Measurements from ENCODE around the gene FARS2.
"Not testable (repeated sequence)": the region's sequence is repeated elsewhere in the genome, so short reads cannot be mapped to it uniquely, and the experiment has no call there.

The FARS2 gene

DNA sequence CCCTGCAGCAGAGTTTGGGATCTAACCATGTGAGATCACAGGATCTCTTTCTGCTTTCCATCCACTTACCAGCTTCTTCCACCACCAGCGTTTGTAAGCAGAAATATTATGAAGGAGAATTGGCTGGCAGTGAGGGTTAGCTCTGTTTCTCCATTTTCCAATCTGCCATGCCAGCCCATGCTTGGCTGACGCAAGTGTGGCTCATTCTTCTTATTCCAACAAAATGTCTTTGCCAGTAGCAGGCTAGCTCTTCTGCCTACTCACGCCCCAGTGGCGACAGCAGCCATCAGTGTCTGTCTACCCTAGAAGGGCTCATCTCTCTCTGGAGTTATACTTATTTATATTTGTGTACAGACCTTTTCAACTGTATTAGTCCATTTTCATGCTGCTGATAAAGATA is 286.2 kb downstream of the FARS2 start:
- H3K27me3 ChIP-seq (ENCODE audit: control insufficient read depth in 2 of 2, insufficient read depth in 2 of 2, low read length in 2 of 2): no peaks in the 10 kb centered on the region
- H3K27ac ChIP-seq (ENCODE audit: low read depth in 2 of 2, low read length in 2 of 2): no peak overlapping the region
- peaks cover 0 to 6% of the 10 kb centered on the region in 2 donors for H3K36me3 ChIP-seq (ENCODE audit: control insufficient read depth in 2 of 2, insufficient read depth in 2 of 2, low read length in 2 of 2)
- no peak overlapping the region for H3K9ac ChIP-seq (ENCODE audit: low read depth in 1 of 2, low read length in 2 of 2)
- no peak overlapping the region for H3K4me3 ChIP-seq (ENCODE audit: low read length in 2 of 2)
- H3K9me3 ChIP-seq (ENCODE audit: control insufficient read depth in 2 of 2, low read length in 2 of 2): no peaks in the 10 kb centered on the region
- no peaks in the 10 kb centered on the region for H3K4me1 ChIP-seq (ENCODE audit: control insufficient read depth in 2 of 2, insufficient read depth in 2 of 2, low read length in 2 of 2)

GRCh38 chr6:5550631-5551030 is 289.3 kb downstream of the FARS2 start:
- Histone ChIP-seq H3K27ac (ENCODE audit: low read depth in 2 of 2, low read length in 2 of 2) (no peak overlapping the region), H3K9ac (ENCODE audit: low read depth in 1 of 2, low read length in 2 of 2) (no peak overlapping the region), H3K27me3 (ENCODE audit: control insufficient read depth in 2 of 2, insufficient read depth in 2 of 2, low read length in 2 of 2) (no peaks in the 10 kb centered on the region), H3K4me1 (ENCODE audit: control insufficient read depth in 2 of 2, insufficient read depth in 2 of 2, low read length in 2 of 2) (no peaks in the 10 kb centered on the region), H3K9me3 (ENCODE audit: control insufficient read depth in 2 of 2, low read length in 2 of 2) (no peaks in the 10 kb centered on the region), H3K36me3 (ENCODE audit: control insufficient read depth in 2 of 2, insufficient read depth in 2 of 2, low read length in 2 of 2) (peaks cover 0 to 3% of the 10 kb centered on the region in 2 donors), H3K4me3 (ENCODE audit: low read length in 2 of 2) (no peak overlapping the region)

DNA sequence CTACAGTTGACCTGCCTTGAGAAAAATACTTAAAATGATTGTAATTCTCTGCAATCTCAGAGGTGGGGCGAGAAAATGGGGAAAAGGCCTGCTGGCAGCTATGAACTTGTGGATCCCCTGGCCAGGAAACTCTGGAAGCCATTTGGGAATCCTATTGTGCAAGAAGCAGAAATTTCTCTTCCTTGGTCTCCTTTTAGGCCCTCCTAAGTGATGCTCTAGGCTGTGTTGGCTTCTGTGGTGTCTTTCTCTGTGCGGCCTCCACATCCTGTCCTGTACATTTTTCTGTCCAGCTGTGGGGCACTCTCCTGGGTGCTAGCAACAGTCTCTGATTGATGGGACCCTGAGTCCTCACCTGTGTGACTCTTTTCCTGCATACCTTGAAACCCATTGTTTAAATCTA is 290.9 kb downstream of the FARS2 start:
- Histone ChIP-seq H3K4me1 (ENCODE audit: control insufficient read depth in 2 of 2, insufficient read depth in 2 of 2, low read length in 2 of 2) (no peaks in the 10 kb centered on the region), H3K9ac (ENCODE audit: low read depth in 1 of 2, low read length in 2 of 2) (no peak overlapping the region), H3K9me3 (ENCODE audit: control insufficient read depth in 2 of 2, low read length in 2 of 2) (no peaks in the 10 kb centered on the region), H3K4me3 (ENCODE audit: low read length in 2 of 2) (no peak overlapping the region), H3K27ac (ENCODE audit: low read depth in 2 of 2, low read length in 2 of 2) (no peak overlapping the region), H3K36me3 (ENCODE audit: control insufficient read depth in 2 of 2, insufficient read depth in 2 of 2, low read length in 2 of 2) (peaks cover 0 to 3% of the 10 kb centered on the region in 2 donors), H3K27me3 (ENCODE audit: control insufficient read depth in 2 of 2, insufficient read depth in 2 of 2, low read length in 2 of 2) (no peaks in the 10 kb centered on the region)

DNA sequence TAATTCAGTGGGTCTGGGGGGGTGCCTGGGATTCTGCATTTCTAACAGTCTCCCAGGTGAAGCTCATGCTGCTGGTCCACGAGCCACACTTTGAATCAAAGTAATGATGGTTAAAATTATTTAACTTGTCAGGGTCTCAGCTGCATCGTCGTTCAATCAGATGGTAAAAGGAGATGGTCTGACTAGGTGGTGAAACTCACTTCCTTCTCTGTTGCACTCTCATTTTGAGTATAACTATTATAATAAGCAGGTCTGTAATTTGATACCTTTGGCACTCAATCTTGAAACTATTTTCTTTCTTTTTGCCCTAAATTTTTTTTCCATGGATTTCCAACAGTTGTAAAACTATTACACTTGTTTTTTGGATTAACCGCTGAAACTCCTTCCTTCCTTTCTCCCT is 292.5 kb downstream of the FARS2 start:
- Histone ChIP-seq H3K9ac (ENCODE audit: low read depth in 1 of 2, low read length in 2 of 2) (no peak overlapping the region), H3K36me3 (ENCODE audit: control insufficient read depth in 2 of 2, insufficient read depth in 2 of 2, low read length in 2 of 2) (no peaks in the 10 kb centered on the region), H3K27me3 (ENCODE audit: control insufficient read depth in 2 of 2, insufficient read depth in 2 of 2, low read length in 2 of 2) (no peaks in the 10 kb centered on the region), H3K9me3 (ENCODE audit: control insufficient read depth in 2 of 2, low read length in 2 of 2) (no peaks in the 10 kb centered on the region), H3K4me3 (ENCODE audit: low read length in 2 of 2) (no peak overlapping the region), H3K4me1 (ENCODE audit: control insufficient read depth in 2 of 2, insufficient read depth in 2 of 2, low read length in 2 of 2) (no peaks in the 10 kb centered on the region), H3K27ac (ENCODE audit: low read depth in 2 of 2, low read length in 2 of 2) (no peak overlapping the region)

DNA sequence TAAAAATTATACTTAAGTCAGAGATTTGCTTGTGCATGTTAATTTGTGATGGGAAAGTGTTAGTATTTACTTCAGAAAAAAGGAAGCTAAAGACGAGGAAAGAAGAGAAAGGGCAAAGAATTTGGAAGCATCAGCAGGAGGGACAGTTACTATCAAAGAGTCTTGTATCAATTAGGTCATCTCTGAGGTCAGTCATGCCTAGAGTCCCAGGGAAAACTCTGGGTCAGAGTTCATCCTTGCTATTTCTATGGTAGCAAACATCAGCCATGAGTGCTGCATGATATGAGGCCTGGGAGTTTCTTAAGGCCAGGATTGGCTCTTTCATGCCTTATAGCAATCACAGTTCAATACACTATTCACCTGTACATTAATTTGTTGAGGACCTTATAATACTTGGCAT is 292.9 kb downstream of the FARS2 start:
- Histone ChIP-seq H3K4me3 (ENCODE audit: low read length in 2 of 2) (no peak overlapping the region), H3K9me3 (ENCODE audit: control insufficient read depth in 2 of 2, low read length in 2 of 2) (no peaks in the 10 kb centered on the region), H3K4me1 (ENCODE audit: control insufficient read depth in 2 of 2, insufficient read depth in 2 of 2, low read length in 2 of 2) (no peaks in the 10 kb centered on the region), H3K27ac (ENCODE audit: low read depth in 2 of 2, low read length in 2 of 2) (no peak overlapping the region), H3K27me3 (ENCODE audit: control insufficient read depth in 2 of 2, insufficient read depth in 2 of 2, low read length in 2 of 2) (no peaks in the 10 kb centered on the region), H3K9ac (ENCODE audit: low read depth in 1 of 2, low read length in 2 of 2) (no peak overlapping the region), H3K36me3 (ENCODE audit: control insufficient read depth in 2 of 2, insufficient read depth in 2 of 2, low read length in 2 of 2) (no peaks in the 10 kb centered on the region)

DNA sequence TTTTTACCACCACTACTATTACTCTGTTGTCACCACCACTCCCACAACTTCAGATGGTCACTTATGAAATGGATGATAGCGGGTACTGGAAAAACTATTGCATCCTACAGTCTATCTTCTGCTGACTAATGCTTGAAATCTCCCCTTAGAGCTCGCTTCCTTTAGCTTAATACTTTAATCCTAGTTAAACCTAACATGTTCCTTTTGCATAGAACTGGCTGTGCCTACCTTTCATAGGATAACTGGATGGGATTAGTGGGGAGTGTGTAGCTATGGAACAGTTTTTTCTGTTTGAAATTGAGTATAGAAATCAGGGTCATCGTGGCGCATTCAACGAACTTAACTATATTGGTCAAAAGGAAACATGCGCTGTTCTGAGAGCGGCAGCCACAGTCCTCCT is 294.7 kb downstream of the FARS2 start:
- no peaks in the 10 kb centered on the region for H3K9me3 ChIP-seq (ENCODE audit: control insufficient read depth in 2 of 2, low read length in 2 of 2)
- H3K27me3 ChIP-seq (ENCODE audit: control insufficient read depth in 2 of 2, insufficient read depth in 2 of 2, low read length in 2 of 2): no peaks in the 10 kb centered on the region
- no peak overlapping the region for H3K27ac ChIP-seq (ENCODE audit: low read depth in 2 of 2, low read length in 2 of 2)
- no peaks in the 10 kb centered on the region for H3K4me1 ChIP-seq (ENCODE audit: control insufficient read depth in 2 of 2, insufficient read depth in 2 of 2, low read length in 2 of 2)
- no peak overlapping the region for H3K4me3 ChIP-seq (ENCODE audit: low read length in 2 of 2)
- H3K36me3 ChIP-seq (ENCODE audit: control insufficient read depth in 2 of 2, insufficient read depth in 2 of 2, low read length in 2 of 2): no peaks in the 10 kb centered on the region
- H3K9ac ChIP-seq (ENCODE audit: low read depth in 1 of 2, low read length in 2 of 2): no peak overlapping the region

DNA sequence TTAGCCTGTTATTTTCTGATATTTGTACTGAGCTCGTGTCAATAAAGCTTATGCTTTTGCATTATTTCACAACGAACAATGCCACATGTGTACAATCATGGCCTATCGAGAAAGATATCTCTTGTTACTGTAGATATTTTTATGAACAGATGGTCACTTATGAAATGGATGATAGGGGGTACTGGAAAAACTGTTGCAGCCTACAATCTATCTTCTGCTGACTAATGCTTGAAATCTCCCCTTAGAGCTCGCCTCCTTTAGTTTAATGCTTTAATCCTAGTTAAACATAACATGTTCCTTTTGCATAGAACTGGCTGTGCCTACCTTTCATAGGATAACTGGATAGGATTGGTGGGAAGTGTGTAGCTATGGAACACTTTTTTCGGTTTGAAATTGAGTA is 296.2 kb downstream of the FARS2 start:
- H3K9ac ChIP-seq (ENCODE audit: low read depth in 1 of 2, low read length in 2 of 2): no peak overlapping the region
- no peaks in the 10 kb centered on the region for H3K36me3 ChIP-seq (ENCODE audit: control insufficient read depth in 2 of 2, insufficient read depth in 2 of 2, low read length in 2 of 2)
- no peaks in the 10 kb centered on the region for H3K4me1 ChIP-seq (ENCODE audit: control insufficient read depth in 2 of 2, insufficient read depth in 2 of 2, low read length in 2 of 2)

DNA sequence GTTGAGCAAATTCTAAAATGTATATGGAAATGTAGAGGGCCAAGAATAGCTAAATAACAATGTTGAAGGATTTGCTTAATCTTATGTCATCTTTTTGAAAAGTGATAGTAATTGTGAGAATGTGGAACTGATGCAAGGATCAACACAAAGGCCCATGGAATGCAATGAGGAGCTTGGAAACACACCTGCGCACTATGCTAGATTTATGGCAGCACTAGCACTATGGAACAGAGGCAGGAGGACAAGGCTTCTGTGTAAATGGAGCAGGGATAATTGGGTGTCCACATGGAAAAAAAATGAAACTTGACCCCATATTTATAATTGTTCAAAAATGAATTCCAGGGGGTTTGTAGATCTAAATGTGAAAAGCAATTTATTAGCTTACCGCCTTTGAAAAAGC is 298.3 kb downstream of the FARS2 start:
- no peak overlapping the region for H3K4me3 ChIP-seq (ENCODE audit: low read length in 2 of 2)

More for the DNA sequence above, 296.2 kb downstream of the FARS2 start:
- Histone ChIP-seq H3K9me3 (ENCODE audit: control insufficient read depth in 2 of 2, low read length in 2 of 2) (no peaks in the 10 kb centered on the region), H3K4me3 (ENCODE audit: low read length in 2 of 2) (no peak overlapping the region), H3K27me3 (ENCODE audit: control insufficient read depth in 2 of 2, insufficient read depth in 2 of 2, low read length in 2 of 2) (no peaks in the 10 kb centered on the region), H3K27ac (ENCODE audit: low read depth in 2 of 2, low read length in 2 of 2) (no peak overlapping the region)

DNA sequence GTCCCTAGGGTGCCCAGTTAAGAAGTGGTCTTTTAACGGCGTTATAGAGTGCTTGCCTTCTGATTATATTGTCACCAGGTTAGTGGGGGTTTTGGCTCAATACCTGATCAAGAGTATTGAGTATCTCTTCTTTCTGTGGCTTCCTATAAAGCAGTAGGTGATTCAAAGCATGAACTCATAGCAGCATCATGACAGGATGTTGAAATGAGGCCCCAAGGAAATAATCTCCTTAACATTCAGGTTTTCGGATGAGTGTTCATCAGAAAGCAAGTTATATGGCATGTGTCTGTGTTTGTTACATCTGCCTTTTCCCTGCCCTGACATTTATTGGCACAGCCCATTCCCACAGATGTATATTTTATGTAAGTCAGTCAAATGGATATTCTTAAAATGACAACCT is 301.0 kb downstream of the FARS2 start:
- no peaks in the 10 kb centered on the region for H3K9me3 ChIP-seq (ENCODE audit: control insufficient read depth in 2 of 2, low read length in 2 of 2)
- H3K27ac ChIP-seq (ENCODE audit: low read depth in 2 of 2, low read length in 2 of 2): no peak overlapping the region
- no peak overlapping the region for H3K4me3 ChIP-seq (ENCODE audit: low read length in 2 of 2)
- H3K4me1 ChIP-seq (ENCODE audit: control insufficient read depth in 2 of 2, insufficient read depth in 2 of 2, low read length in 2 of 2): no peaks in the 10 kb centered on the region
- no peaks in the 10 kb centered on the region for H3K27me3 ChIP-seq (ENCODE audit: control insufficient read depth in 2 of 2, insufficient read depth in 2 of 2, low read length in 2 of 2)
- H3K36me3 ChIP-seq (ENCODE audit: control insufficient read depth in 2 of 2, insufficient read depth in 2 of 2, low read length in 2 of 2): no peaks in the 10 kb centered on the region
- no peak overlapping the region for H3K9ac ChIP-seq (ENCODE audit: low read depth in 1 of 2, low read length in 2 of 2)

More for the DNA sequence above, 298.3 kb downstream of the FARS2 start:
- Histone ChIP-seq H3K36me3 (ENCODE audit: control insufficient read depth in 2 of 2, insufficient read depth in 2 of 2, low read length in 2 of 2) (no peaks in the 10 kb centered on the region), H3K4me1 (ENCODE audit: control insufficient read depth in 2 of 2, insufficient read depth in 2 of 2, low read length in 2 of 2) (no peaks in the 10 kb centered on the region), H3K27me3 (ENCODE audit: control insufficient read depth in 2 of 2, insufficient read depth in 2 of 2, low read length in 2 of 2) (no peaks in the 10 kb centered on the region), H3K9me3 (ENCODE audit: control insufficient read depth in 2 of 2, low read length in 2 of 2) (no peaks in the 10 kb centered on the region), H3K9ac (ENCODE audit: low read depth in 1 of 2, low read length in 2 of 2) (no peak overlapping the region), H3K27ac (ENCODE audit: low read depth in 2 of 2, low read length in 2 of 2) (no peak overlapping the region)

DNA sequence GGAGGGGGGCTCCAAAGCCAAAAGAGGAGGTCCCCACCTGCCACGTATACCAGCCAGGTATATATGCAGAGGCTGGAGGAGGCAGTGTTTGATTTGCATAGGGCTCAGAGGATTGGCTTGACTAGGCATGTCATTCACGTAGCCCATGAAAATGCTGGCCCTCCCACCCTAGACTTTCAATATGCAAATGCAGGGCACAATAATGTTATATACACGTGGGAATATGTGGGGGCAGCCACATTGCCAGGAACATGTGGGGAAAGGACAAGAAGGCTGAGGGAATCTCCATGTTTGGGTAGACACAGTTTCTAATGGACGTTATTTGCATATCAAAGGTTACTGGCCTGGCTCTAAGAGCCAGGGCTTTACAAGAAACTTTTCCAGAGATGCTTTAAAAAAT is 301.8 kb downstream of the FARS2 start:
- Histone ChIP-seq H3K36me3 (ENCODE audit: control insufficient read depth in 2 of 2, insufficient read depth in 2 of 2, low read length in 2 of 2) (no peaks in the 10 kb centered on the region), H3K27me3 (ENCODE audit: control insufficient read depth in 2 of 2, insufficient read depth in 2 of 2, low read length in 2 of 2) (no peaks in the 10 kb centered on the region)

GRCh38 chr6:5564746-5565145 is 303.4 kb downstream of the FARS2 start:
- H3K4me1 ChIP-seq (ENCODE audit: control insufficient read depth in 2 of 2, insufficient read depth in 2 of 2, low read length in 2 of 2): not testable (repeated sequence)

More for the DNA sequence above, 301.8 kb downstream of the FARS2 start:
- H3K27ac ChIP-seq (ENCODE audit: low read depth in 2 of 2, low read length in 2 of 2): no peak overlapping the region
- no peak overlapping the region for H3K4me3 ChIP-seq (ENCODE audit: low read length in 2 of 2)
- no peaks in the 10 kb centered on the region for H3K4me1 ChIP-seq (ENCODE audit: control insufficient read depth in 2 of 2, insufficient read depth in 2 of 2, low read length in 2 of 2)
- no peaks in the 10 kb centered on the region for H3K9me3 ChIP-seq (ENCODE audit: control insufficient read depth in 2 of 2, low read length in 2 of 2)
- no peak overlapping the region for H3K9ac ChIP-seq (ENCODE audit: low read depth in 1 of 2, low read length in 2 of 2)

More at GRCh38 chr6:5564746-5565145, 303.4 kb downstream of the FARS2 start:
- not testable (repeated sequence) for H3K27me3 ChIP-seq (ENCODE audit: control insufficient read depth in 2 of 2, insufficient read depth in 2 of 2, low read length in 2 of 2); H3K4me3 ChIP-seq (ENCODE audit: low read length in 2 of 2); H3K36me3 ChIP-seq (ENCODE audit: control insufficient read depth in 2 of 2, insufficient read depth in 2 of 2, low read length in 2 of 2); H3K9ac ChIP-seq (ENCODE audit: low read depth in 1 of 2, low read length in 2 of 2); H3K9me3 ChIP-seq (ENCODE audit: control insufficient read depth in 2 of 2, low read length in 2 of 2); H3K27ac ChIP-seq (ENCODE audit: low read depth in 2 of 2, low read length in 2 of 2)

Measured in mucosa of rectum (tissue), 2 donors.